ENCODE results near the gene IFT122.
"Not testable (repeated sequence)": the region's sequence is repeated elsewhere in the genome, so short reads cannot be mapped to it uniquely, and the experiment has no call there.

The IFT122 gene

DNA sequence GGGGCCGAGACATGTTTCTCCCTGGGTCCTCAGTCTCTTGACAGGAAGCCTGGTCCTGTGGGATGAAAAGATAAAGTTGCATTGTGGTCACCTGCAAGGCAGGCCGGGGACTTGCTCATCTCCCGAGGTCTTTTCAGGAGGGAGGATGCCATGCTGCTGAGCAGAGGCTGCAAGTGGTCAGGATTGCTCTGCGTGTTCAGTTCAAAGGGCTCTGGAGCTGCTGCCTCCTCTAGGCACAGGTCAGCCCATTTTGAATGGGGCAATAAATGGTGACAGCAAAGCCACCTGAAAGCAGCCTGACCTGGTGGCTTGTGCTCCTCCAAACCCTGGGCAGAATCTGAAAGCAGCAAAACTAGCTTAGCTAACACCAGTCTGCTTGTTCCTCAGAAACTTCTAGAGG is 51.1 kb downstream of the IFT122 start:
- FAIRE-seq; DNase-seq (ENCODE audit: insufficient read length, low spot score): not testable (repeated sequence)

- FAIRE-seq (no peak), DNase-seq (ENCODE audit: insufficient read length, low spot score) (no peak)
Measured at GRCh38 chr3:129491794-129492193, 51.8 kb downstream of the IFT122 start.

DNA sequence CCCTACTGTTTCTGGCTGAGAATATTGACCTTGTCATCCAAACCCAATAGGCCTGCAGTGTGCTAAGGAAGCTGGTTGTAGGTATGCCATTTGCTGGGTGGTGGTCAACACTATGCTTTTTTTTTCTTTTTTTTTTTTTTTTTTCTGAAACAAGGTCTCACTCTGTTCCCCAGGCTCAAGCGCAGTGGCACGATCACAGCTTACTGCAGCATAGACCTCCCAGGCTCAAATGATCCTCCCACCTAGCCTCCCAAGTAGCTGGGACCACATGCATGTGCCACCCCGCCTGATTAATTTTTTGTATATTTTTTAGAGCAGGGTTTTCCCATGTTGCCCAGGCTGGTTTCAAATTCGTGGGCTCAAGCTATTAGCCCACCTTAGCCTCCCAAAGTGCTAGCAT is 52.7 kb downstream of the IFT122 start:
- no peak for FAIRE-seq
- no peak for DNase-seq (ENCODE audit: insufficient read length, low spot score)

DNA sequence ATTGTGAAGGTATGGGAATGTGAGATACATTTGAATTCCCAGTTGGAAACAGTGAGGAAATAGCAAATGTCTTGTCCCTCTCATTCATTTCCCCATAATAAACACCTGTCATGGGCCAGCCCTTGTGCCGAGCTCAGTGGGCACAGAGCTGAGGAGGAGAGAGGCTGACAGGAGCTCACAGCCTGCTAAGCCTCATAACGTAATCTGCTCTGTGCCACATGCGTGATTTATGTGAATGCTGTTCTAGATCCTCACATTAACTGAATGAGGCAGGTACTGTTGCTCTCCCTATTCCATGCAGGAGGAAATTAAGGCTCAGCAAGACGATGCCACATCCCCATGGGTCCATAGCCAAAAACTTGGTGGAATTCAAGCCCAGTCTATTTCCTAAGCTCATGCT is 53.2 kb downstream of the IFT122 start:
- FAIRE-seq (no peak), DNase-seq (ENCODE audit: insufficient read length, low spot score) (no peak)

- peak; percentile 13 for FAIRE-seq
- DNase-seq (ENCODE audit: insufficient read length, low spot score): not testable (repeated sequence)
Measured at GRCh38 chr3:129494499-129494898, 54.5 kb downstream of the IFT122 start.

- FAIRE-seq: peak; percentile 78
- DNase-seq (ENCODE audit: insufficient read length, low spot score): not testable (repeated sequence)
Measured at GRCh38 chr3:129495006-129495639, 55.1 kb downstream of the IFT122 start.

DNA sequence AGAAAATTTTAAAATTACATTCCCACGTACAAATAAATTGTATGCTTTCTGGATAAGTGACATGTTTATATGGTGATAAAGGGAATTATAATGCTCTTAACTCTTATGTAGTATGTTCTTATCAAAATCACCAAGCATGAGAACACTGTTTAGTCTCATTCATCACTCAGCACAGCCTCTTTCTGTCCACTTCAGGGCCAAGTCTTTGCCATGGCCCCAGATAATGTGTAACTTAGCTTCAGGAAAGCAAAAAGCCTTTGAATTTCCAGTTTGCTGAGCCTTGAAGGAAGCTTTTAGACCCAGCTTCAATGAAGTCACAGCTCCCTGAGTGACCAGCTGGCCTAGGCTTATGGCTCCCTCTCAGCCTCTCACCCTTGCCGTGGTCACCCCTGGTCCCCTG is 57.9 kb downstream of the IFT122 start:
- DNase-seq (ENCODE audit: insufficient read length, low spot score); FAIRE-seq: not testable (repeated sequence)

DNA sequence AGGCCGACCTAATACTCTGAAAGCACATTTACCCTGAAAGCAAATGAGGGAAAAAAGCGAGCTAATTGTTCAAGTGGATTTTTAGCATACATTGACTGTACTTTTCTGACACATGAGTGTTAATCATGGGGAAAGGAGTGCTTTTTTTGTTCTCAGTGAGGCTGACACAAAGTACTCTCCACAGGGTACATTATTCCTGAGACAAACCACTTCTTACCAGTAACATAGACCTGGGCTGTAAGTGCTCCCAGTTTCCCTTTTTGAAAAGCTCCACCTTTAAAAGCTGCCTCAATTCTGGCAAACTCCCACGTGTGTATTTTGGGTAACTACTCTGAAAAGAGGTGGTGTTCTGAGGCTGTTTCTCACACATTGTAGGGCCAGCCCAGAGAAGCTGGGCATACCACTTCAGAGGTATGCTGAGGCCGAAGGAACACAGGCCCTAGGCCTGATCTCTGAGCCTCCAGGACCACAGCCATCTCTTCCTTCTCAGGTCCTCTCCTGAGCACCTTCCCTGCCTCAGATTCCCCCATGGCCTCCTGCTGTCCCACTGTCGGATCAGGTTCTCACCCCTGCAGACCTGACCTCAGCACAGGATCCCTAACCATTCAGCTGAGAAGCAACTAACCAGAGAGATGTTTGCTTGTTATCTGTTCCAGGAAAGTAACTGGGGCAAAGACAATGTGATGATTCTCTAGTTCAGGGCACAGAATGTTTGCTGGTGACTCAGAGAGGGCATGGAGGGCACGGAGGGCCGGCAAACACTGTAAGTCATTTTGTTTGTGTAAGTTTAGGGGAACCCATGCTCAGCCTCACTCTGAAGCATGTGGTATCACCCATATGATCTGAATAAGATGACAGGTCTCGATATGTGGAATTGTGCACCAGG is 58.8 kb downstream of the IFT122 start:
- peak; percentile 54 for FAIRE-seq

DNA sequence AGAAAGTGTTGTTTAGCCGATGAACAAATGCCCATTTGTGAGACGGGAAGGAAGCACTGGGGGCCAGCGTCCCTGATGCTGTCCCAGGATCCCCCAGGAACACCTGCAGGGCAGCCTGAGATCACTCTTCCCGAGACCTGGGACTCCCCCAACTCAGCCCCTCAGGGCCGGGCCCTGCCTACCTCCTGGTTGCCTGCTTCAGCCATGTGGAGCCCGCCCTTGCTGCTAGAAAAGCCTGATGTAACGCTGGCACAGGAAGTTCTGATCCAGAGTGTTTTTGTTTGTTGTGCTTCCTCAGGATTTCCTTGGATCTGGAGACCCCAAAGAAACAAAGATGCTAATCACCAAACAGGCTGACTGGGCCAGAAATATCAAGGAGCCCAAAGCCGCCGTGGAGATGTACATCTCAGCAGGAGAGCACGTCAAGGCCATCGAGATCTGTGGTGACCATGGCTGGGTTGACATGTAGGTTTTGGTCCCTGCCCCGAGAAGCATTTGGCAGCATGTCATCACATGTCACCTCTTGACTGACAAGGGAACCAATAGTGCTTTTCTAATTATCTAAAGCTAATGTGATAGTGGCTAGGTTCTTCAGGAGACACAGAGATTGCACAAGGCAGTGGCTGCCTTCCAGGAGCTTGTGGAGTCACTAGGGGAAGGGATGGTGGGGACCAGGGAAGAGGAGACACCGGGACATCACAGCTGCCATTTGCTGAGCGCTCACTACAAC is 59.7 kb downstream of the IFT122 start:
- FAIRE-seq; DNase-seq (ENCODE audit: insufficient read length, low spot score): not testable (repeated sequence)

More for the DNA sequence above, 58.8 kb downstream of the IFT122 start:
- not testable (repeated sequence) for DNase-seq (ENCODE audit: insufficient read length, low spot score)

DNA sequence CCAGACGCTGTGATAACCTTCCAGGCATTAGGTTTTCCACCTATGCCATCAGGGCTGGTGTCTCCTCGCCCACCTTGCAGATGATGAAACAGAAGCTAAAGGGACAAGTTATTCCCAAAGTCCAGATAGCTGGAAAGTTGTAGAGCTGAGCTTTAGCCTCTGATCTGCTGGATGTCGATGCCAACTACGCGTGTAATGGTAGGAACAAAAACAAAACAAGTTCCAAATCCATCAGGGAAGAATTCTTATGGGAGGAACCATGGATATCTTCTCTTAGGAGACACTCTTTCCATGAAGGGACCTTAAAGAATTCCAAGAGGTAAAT is 60.3 kb downstream of the IFT122 start:
- FAIRE-seq: no peak

DNA sequence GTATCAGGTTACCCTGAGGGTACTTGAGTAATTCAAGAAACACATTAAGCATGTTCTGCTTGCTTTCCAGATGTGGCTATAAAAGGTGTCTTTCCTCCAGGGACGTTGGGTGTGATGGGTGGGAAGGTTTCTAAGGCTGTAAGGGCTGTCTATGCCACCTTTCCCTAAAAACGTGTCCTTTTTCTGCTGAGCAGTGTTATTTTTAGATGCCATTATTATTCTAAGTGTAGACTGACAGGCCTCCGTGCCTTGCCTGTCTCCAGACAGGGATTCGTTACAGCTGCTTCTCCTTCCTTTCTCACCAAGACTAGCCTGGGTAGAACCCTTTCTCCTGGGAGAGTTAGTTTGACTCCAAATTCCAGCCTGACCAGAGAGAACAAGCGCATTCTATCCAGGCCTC is 61.6 kb downstream of the IFT122 start:
- DNase-seq (ENCODE audit: insufficient read length, low spot score) (no peak), FAIRE-seq (no peak)

More for the DNA sequence above, 60.3 kb downstream of the IFT122 start:
- no peak for DNase-seq (ENCODE audit: insufficient read length, low spot score)

DNA sequence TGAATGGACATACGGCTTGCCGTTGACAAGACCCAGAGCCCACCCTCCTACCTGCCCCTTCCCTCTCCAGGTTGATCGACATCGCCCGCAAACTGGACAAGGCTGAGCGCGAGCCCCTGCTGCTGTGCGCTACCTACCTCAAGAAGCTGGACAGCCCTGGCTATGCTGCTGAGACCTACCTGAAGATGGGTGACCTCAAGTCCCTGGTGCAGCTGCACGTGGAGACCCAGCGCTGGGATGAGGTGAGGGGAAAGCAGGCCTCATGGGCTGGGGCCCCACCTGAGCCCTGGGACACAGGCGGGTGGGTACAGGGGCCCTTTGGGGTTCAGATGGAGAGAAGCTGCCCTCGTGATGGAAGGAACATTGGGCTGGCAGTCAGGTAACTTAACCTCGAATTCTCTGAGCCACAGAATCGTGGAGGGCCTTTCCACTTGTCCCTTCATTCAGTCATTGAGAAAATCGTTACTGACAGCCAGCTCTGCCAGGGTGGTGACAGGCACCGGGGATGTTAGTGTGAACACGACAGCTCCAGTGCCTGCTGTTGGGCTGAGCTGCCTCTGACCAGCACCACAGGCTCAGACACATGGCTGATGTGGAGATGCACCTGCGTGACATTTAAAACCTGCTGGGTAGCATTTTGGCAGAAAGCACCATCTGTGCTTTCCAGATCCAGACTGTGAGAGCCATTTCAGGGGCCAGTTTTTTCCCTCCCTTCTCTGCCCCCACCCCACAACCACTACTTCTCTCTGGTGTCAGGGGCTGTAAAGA is 62.8 kb downstream of the IFT122 start:
- FAIRE-seq: no peak
- DNase-seq (ENCODE audit: insufficient read length, low spot score): no peak

- no peak for FAIRE-seq
Measured at GRCh38 chr3:129503471-129504291, 63.7 kb downstream of the IFT122 start.

GRCh38 chr3:129504471-129505100 is 64.6 kb downstream of the IFT122 start:
- FAIRE-seq (no peak), DNase-seq (ENCODE audit: insufficient read length, low spot score) (no peak)

More at GRCh38 chr3:129503471-129504291, 63.7 kb downstream of the IFT122 start:
- no peak for DNase-seq (ENCODE audit: insufficient read length, low spot score)

DNA sequence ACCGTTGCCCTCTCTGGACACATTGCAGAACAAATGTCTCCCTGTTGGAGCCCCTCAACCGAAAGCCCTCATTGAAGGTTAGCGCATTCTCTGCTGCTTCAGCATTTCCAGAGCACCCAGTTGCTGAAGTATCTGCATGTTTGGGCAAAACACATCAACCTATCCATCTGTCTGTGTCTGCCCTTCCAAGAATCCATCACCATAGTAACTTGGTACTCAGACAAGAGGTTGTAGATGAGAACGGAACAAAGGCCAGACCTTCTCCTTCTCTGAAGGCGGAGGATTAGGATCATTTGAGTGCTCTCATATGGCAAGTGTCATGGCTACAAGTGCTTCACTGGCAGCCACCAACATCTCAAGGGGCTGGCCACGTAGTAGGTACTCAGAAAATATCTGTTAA is 65.3 kb downstream of the IFT122 start:
- DNase-seq (ENCODE audit: insufficient read length, low spot score): no peak
- no peak for FAIRE-seq

GRCh38 chr3:129506231-129506742 is 66.3 kb downstream of the IFT122 start:
- DNase-seq (ENCODE audit: insufficient read length, low spot score) (no peak), FAIRE-seq (no peak)

GRCh38 chr3:129507181-129507831 is 67.3 kb downstream of the IFT122 start:
- DNase-seq (ENCODE audit: insufficient read length, low spot score) (no peak), FAIRE-seq (no peak)

DNA sequence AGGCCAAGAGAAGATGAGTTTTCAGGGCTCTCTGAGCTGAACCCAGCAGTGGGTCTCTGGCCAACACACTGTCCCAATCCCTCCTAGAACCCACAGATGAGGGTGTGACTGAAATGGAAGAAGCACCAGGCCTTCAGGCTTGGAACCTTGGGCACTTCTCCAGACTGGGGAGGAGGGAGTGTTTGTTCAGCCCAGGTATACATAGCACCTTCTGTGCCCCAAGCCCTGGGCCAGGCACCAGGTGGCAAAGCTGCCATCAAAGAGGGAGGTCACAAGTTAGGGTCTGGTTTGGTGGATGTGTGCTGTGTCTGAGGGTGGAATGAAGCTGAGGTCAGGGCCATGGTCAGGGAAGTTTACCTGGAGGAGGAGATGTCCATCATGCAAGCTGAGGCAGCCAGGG is 72.6 kb downstream of the IFT122 start:
- DNase-seq (ENCODE audit: insufficient read length, low spot score) (no peak), FAIRE-seq (no peak)

DNA sequence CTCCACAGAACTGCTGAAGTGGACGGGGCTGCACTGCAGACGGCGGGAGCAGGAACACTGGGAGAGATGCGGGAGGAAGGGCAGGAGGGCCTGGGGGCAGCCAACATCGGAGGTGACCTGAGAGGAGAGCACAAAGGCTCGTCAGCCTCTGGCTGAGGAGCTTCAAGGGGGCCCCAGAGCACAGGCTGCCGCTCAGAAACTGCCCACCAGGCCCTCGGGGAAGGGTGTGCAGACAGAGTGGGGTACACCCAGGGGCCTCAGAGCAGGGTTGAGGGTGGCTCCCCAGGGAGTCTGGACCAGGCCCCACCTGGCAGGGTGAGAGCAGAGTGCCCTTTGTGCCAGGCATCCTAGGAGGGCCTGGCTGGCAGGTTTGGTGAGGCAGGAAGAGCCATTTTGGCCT is 73.7 kb downstream of the IFT122 start:
- FAIRE-seq (no peak), DNase-seq (ENCODE audit: insufficient read length, low spot score) (no peak)
